HG03095 (cell line): ENCODE data around the gene MRGPRX2.

Source experiments
- ATAC-seq: cut with Tn5 transposase; IDR thresholded peaks from one replicate; pipeline ENCODE4 v1.9.1; 2021; ENCODE audit warnings: moderate library complexity; ENCODE audit not compliant: unreplicated experiment

MRGPRX2 gene

GRCh38 chr11:19013181-19013857, 47.2 kb downstream of the MRGPRX2 start:
- no peak for ATAC-seq

- no peak for ATAC-seq
Measured at GRCh38 chr11:19012636-19013035, 47.9 kb downstream of the MRGPRX2 start.
